Measurements from ENCODE around the gene RAD21L1.
"Not testable (repeated sequence)": the region's sequence is repeated elsewhere in the genome, so short reads cannot be mapped to it uniquely, and the experiment has no call there.

RAD21L1 gene

DNA sequence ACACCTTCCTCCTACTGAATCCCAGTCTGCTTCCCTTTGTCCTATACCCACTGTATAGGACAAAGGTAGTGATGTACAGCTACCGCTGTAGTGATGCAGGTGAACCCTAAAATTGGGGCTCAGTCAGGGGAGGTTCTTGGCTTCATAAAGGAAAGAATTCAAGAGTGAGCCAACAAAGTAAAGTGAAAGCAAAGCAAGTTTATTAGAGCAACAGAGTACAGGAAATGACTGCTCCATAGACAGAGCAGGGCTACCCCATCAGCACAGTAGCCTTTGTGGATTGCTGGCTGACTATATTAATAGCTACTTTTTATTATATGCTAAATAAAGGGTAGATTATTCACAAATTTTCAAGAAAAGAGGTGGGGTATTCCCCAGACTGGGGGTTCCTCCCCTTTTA, 25.9 kb upstream of the RAD21L1 start:
- DNase-seq = no peak

DNA sequence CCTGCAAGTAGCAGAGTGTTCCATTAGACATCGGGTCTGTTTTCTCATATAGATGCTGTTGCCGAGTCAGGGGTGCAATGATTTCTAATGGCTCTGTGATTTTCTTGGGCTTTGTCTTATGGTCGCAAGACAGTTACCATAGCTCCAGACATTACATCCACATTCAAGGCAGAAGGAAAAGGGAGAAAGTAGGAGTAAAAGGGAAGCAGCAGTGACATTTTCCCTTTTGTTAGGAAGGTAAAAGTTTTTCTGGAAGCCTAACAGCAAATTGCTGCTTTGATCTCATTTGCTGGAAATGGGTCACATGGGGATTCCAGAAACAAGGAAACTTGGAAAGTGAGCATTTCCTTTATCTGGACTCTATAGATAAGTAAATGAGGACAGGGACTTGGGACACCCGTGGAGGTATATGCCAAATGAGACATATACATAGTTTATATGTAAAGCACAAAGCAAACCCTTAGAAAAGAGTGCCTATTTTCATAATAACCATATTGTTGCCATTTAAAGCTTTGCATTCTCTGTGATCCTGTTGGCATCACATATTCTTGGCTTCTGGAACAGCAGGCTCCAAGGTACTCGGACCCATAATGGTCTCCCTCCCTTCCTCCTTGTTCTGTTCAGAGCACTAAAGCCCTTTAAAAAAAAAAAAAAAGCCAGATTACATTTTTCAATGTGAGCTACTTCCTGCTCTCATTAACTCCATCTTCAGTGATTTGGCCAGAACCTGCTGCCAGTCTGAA, 22.9 kb upstream of the RAD21L1 start, which contains the start of gene C20orf202:
TSS of gene C20orf202 (plus strand) at position 693 of the 743 bp plus-strand sequence. CDS start 132 bp downstream, outside the sequence.
- DNase-seq = no peak

- DNase-seq = no peak
These were observed 22.2 kb upstream of the RAD21L1 start for GRCh38 chr20:1203630-1204029.

GRCh38 chr20:1204113-1204512, 21.7 kb upstream of the RAD21L1 start:
- DNase-seq = no peak

DNA sequence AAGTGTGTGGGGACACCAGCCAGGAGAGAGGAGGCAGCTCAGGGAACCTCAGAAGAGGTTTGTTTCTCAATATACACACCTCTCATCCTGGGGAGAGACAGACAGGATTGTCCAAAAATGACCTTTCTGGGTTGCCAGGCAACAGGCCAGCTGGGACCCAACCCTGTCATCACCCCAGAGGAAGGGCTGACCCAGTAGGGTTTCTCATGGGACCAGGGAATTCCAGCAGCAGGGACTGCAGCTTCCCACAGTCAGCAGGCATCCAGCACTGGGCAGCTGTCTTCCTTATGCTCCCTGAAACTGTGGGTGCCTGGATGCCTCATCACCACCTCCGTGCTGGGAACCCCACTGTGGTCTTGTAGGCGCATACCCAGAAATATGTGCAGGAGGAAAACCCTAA, 21.3 kb upstream of the RAD21L1 start:
- no peak for DNase-seq

DNA sequence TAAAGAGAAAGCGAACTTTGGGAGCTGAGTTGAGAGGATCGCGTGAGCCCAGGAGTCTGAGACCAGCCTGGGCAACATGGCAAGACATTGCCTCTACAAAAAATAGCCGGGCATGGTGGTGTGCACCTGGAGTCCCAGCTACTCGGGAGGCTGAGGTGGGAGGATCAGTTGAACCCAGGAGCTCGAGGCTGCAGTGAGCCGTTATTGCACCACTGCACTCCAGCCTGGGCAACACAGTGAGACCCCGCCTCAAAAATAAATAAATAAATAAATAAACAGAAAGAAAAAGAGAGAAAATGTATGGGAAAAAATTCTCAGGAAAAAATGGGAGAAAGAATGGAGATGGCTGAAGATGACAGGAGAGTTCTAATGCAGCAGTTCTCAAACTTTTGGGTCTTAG, 20.0 kb upstream of the RAD21L1 start:
- DNase-seq = no peak

GRCh38 chr20:1206366-1207148, 19.3 kb upstream of the RAD21L1 start:
- DNase-seq = no peak

DNA sequence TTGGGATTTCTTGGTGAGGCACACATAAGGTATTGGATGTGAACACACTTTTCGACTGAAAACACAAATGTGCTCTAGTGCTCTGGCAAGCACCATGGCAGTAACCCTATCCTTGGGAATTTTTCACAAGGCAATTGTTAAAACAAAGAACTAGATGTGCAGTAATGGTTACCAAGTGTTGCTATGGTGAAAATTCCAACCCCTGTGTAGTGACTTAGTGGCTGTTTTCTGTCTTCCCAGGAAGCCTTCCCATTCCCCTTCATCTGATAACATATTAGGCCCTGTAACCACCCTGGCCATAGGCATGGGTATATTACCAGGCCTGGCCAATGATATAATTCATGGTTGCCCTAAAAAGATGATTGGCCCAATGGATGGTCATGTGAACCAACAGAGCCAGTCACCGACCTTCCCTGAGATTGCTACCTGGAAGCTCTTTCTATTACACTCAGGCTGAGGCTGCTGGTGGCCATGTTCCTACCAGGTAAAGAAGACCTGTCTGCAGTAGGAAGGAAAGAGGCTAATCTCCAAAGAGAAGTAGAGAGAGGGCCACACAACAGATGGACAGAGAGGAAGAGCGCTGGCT, 18.5 kb upstream of the RAD21L1 start:
- no peak for DNase-seq

DNA sequence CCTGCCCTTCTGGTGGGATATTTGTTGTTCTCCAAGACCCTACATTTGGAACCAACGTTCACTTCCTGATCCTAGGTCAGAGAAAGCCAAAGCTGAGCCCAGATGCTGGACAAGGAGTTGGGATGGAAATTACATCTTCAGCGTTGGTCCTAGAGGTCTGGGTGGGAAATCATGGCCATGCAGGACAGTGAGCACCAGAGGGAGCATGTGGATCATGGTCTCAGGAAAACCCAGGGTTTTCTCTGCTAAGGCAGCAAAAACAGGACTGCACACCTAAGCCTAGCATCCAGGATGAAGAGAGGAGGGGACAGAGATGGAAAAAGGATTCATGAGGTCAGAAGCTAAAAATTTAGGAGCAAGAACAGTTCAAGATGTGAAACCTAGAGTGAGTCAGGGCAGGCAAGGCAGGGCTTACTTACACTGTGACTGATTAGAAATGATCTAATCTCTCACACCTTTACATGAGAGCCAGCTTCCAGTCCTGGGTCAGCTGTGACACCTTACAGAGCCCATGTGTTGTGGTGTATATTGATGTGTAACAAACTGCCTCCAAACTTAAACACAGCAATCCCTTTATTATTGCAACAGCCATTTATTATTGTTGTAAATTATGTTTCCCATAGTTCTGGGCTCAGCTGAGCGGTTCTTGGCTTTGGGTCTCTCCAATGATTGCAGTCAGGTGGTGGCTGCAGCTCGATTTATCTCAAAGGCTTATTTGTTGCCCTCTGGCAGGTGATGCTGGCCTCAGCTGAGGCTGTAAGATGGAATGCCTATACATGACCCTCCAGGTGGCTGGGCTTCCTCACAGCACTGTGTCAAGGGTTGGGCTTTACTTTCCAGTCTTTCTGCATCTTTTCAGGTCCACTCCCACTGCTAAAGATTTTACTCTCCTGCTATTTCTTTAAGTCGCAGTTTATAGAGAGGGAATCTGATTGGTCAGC, 16.1 kb upstream of the RAD21L1 start:
- DNase-seq = no peak

DNA sequence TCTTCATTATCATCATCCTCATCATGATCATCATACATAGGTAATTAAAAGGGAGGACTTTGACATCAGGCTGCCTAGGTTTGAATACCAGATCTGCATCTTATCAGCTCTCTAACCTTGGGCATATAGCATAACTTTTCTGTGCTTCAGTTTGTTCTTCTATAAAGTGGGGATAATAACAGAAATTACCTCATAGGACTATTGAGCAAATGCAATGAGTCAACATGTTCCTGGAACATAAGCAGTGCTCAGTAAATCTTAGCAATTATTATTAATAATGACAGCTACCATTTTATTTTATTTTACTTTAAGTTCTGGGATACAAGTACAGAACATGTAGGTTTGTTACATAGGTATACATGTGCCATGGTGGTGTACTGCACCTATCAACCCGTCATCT, 15.3 kb upstream of the RAD21L1 start:
- no peak for DNase-seq

DNA sequence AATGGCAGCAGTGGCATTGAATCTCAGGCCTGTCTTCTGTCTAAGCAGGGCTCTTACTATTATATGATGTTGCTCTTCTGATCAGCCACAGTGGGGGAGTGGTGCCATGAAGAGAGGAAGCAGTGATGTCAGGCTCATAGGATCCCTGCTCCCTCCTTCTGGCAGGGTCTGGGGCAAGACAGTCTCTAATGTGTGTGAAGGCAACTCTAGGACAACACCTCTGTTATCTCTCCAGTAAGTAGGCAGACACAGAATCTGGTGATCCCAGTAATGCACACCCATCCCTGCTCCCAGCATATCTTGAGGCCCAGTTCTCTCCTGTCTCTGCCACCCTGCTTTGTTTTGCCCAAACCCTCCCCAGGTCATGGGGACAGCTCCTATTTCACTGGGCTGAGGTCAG, 13.8 kb upstream of the RAD21L1 start:
- no peak for DNase-seq

DNA sequence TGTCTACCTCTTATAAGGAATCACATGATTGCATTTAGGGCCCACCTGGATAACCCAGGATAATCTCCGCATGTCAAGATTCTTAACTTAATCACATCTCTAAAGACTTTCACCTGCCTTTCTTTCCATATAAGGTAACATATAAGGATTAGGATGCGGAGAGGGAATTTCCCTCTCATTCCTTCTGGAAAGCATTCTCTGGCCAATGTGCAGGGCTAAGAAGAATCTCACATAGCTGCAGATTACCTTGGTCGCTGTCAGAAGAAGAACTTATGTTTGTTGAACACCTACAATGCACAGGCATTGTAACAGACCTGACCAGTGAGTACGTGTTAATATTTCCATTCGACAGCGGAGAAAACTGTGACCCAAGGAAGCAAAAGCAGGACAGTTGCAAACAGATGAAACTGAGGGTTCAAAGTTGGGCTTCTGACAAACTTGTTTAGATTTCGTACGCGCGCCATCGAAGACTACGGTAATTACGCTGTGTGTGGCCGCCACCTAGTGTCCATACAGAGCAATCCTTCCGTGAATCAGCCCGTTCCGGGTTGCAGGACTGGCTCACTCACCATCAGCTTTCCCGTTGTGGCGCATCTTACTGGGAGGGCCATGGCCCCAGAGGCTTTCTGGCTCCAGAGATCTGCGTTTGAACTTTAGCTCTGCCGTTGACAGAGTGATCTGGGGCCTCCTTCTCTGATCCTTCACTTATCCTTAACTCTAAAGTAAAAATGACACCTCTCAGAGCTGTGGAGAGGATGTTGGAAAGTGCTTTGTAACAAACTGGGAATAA, 13.0 kb upstream of the RAD21L1 start:
- peak in 1 of 2 experiments; percentile 18 for DNase-seq

DNA sequence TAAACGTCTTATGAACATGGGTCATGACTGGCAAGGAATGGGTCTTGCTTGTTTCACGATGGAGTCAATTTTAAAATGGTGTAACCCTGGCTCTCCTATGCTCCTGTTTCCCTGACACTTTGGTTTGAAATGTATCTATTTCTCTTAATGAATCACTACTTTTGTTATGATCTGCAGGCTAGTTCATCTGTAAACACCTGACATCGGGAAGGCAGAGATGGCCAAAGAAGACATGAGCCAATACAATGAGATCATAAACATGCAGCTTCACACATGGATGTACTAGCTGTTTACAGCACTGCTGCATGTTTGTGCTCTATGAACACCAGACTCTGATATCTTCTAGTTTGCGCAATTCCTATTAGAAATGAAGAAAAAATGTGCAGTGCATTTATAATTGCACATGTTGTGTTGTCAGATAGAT, 11.0 kb upstream of the RAD21L1 start:
- no peak for DNase-seq

GRCh38 chr20:1215386-1216170, 10.3 kb upstream of the RAD21L1 start:
- no peak for DNase-seq

DNA sequence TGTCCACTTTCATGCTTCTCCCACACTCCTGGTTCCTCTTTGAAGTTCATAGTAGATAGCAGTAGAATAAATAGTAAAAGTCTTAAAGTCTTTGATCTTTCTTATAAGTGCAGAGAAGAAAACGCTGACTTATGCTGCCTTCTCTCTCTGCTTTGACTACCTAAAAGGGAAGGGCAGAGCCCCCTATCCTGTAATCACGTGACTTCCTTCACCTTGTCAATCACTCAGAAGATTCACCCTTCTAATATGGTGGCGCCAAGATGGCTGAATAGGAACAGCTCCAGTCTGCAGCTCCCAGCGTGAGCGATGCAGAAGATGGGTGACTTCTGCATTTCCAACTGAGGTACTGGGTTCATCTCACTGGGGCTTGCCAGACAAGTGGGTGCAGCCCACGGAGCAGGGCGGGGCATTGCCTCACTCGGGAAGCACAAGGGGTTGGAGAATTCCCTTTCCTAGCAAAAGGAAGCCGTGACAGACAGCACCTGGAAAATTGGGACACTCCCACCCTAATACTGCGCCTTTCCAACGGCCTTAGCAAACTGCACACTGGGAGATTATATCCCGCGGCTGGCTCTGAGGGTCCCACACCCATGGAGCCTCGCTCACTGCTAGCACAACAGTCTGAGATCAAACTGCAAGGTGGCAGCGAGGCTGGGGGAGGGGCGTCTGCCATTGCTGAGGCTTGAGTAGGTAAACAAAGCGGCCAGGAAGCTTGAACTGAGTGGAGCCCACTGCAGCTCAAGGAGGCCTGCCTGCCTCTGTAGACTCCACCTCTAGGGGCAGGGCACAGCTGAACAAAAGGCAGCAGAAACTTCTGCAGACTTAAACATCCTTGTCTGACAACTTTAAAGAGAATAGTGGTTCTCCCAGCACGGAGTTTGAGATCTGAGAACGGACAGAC, 9.1 kb upstream of the RAD21L1 start:
- not testable (repeated sequence) for DNase-seq

GRCh38 chr20:1222750-1223149, 3.1 kb upstream of the RAD21L1 start:
- not testable (repeated sequence) for DNase-seq

DNA sequence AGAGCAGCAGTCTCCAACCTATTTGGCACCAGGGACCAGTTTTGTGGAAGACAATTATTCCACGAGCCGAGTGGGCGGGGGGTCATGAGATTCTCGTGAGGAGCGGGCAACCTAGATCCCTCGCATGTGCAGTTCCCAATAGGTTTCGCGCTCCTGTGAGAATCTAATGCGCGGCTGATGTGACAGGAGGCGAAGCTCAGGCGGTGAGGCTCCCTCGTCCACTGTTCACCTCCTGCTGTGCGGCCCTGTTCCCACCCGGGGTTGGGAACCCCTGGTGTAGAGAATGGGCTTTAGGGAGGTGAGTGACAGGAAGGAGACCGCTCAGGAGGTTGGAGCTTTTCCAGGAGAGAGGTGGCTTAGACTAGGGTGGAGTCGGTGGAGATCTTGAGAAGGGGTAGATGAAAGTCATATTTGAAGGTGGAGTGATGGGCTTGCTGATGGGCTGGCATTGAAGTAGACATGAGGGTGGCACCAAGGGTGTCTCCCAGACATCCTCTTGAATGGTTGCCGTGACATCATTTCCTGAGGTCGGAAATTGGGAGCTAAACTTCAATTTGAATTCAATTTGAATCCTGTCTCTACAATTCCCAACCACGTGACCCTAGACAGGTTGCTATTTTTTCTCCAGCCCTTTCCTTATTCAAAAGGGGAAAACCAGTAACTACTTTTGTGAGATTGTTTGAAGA, 1.5 kb upstream of the RAD21L1 start:
- no peak for DNase-seq

DNA sequence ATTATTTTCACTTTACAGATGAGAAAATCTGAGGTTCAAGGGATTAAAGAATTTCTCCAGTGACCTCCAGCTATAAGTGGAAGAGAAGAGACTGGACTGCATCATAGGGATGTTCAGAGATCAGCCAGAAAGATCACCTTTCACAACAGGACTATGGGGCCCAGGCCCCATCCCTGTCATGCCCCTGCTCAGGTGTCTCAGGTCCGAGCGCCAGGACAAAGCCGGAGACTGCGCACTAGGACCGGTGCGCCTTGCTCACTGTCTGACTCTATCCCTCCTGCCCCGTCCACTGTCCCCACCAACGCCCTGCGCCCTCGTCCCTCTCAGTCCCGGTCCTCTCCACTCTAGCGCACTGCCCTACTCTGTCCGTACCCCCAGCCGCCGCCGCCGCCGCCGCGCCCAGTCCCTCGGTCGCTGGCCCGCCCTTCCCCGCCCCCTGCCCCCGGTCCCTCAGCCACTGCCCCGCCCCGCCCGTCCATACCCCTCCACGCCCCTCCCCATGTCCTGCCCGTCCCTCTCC, 521 bp upstream of the RAD21L1 start:
- peak in 1 of 2 experiments; percentile 47 for DNase-seq

GRCh38 chr20:1229541-1229940, 3.7 kb downstream of the RAD21L1 start:
- no peak for DNase-seq
